ENCODE results near the gene CMTM8. TPM values are rescaled to one million over a fixed set of nuclear protein-coding genes. Genes with fewer than 3 reads are reported as not detected.

The CMTM8 gene
- total RNA-seq, 1 donor from 2014 or later = 0.31 TPM

DNA sequence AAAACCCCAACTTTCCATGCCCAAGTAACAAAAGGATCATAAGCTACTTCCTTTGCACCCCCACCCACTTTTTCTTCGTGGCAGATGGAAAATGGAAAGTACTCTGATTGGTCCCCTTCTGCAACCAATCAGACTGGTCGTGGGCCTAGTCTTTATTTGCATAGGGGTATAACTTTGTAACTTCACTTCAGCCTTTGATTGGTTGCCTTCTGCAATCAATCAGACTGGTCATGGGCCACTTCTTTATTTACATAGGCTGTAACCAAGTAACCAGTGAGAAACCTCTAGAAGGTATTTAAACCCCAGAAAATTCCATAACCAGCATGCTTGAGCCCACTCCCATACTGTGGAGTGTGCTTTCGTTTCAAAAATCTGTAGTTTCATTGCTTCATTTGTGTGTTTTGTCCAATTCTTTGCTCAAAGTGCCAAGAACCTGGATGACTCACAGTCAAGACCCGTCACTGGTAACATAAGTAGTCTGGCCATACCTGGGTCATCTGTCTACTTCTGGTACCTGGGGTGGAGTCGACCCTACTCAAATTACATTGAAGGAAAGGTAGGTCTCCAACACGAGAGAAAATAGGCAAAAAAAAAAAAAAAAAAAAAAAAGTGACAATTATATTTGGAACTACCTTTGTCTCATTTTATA is 41.9 kb downstream of the CMTM8 start:
- no peak for DNase-seq

DNA sequence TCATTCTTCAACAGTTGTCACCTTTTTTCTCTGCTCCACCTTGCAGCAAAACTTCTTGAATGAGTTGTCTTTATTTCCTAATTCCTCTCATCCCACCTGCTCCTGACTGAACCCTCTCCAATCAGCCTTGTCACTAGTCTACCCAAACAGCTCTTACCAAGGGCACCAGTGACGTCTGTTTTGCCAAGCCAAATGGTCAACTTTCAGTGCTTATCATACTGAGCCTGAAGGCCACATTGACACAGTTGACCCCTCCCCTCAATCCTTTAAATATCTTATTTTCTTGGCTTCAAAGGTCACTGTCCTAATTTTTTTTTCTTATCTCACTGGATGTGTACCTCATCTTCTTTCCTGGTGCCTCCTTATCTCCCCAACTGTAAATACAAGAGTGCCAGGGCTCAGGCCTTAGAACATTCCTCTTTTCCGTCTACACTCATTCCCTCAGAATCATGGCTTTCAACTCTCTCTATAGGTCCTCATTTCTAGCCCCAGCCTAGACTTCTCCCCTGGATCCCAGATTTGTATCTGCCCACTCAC is 43.2 kb downstream of the CMTM8 start:
- no peak for DNase-seq

DNA sequence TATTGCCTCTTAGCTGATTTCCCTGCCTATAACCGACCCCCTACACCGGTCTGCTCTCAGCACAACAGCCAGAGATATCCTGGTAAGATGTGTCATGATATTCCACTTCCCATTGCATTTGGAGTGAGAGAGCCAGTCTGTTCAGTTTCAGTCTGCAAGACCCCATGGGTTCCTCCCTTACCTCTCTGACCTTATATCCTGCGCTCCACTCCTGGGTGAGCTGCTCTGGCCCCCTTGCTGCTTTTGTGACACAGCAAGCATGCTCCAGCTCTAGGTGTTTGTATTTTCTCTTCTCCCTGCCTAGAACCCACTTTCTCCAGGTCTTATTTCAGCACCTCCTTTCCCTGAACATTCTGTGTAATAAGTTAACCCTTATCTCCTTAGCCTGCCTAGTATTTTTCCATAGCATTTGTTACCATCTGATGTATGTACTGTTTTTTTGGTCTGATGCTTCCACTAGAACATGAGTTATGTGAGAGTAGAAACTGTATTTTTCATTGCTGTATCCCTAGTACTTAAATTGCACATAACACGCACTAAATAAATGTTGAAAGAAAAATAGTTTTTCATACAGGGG is 44.2 kb downstream of the CMTM8 start:
- no peak for DNase-seq

DNA sequence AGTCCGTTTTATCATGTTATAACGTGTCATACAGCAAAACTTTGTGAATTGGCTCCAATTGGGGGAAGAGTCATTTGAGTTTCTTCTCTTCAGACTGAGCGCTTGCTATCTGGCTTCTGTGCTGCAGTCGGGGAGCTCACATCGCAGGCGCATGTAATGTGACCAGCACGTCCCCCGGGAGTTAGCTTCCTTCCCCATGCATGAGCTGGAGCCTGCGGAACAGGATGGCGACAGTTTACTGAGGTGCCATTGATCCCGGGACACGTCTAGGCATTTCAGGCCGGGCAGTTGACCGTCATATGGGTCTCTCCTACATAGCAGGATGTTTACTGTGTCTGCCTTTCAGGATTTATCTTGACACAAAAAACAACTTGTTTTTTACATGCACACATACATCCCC is 44.8 kb downstream of the CMTM8 start:
- DNase-seq = no peak

DNA sequence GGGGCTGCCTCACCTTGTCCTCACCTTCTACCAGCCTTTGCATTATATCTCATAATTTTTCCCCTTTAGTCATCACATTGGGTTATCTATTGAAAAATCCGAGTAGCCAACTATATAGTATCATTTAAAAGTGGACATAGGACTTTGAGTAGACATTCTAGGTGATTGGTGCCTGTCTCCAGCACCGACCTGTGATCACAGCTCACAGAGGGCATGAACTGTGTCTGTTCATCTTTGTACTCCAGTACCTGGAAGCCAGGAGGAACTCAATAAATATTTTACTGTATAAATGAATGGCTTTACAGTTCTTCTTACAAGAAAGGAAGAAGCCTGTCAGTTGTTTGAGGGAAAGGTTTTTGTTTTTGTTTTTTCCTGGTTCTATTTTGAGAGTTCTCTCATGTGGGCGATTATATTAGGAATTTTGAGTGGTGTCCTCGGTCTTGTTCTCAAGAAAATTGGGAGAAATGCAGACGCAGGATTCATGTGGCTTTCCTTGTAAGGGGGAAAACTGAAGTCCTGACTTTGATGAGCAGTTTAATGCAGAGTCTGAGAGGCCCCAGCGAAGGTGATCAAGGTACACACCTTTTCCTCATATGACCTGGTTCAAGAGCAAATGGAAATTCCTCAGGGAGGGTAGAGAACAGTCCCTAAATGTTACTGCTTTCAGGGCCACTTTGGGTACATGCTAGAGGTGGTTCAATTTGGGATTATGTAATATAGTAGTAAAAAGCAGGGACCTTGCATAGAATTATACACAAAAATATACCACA is 46.1 kb downstream of the CMTM8 start:
- no peak for DNase-seq

DNA sequence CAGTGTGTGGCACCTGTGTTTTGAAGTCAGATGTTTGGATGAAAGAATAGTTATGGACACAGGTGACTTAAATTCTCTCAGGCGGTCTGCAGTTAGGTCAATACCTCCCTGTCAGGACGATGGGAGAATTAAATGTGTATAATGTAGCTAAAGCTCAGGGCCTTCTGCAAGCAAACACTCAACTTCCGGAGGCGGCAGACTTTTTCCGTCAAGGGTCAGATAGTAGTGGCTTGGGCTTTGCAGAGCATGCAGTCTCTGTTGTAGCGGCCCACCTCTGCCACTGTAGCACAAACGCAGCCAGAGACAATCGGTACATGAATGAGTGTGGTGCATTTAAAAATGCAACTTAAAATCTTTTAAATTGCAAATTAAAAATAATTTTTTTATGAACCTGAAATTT is 47.4 kb downstream of the CMTM8 start:
- no peak for DNase-seq

DNA sequence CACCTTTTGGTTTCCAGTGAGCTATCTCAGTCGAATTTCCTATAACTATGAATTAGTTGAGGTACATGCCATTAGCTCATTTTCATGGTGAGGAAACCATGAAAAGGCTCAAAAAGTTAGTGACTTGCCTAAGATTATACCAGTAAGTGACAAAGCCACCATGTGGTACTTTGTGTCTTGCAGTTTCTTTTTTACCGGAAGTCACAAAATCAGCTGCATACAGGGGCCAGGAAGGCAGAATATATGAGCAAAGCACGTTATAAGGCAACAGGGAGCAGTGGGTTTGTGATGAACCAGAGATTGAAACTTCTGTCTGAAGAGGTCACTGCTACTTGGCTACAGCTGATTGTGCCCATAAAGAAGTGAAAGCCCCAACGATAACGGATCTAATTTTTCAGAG is 50.3 kb downstream of the CMTM8 start:
- no peak for DNase-seq

DNA sequence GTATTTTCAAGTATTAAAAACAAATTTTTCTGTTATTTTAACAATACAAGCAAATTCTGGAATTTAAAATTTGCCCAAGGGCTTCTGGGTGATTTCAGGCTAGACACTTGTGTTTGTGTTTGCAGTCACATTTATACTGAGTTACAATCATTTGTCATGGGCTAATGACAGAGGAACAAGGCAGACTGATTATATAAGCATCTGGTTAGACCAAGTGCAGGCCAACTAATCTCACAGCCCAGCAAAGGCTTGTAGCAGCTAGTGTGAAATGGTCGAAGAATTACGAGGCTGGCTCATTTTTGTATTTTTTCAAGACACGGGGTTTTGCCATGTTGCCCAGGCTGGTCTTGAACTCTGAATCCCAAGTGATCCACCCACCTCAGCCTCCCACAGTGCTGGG is 52.1 kb downstream of the CMTM8 start:
- no peak for DNase-seq

DNA sequence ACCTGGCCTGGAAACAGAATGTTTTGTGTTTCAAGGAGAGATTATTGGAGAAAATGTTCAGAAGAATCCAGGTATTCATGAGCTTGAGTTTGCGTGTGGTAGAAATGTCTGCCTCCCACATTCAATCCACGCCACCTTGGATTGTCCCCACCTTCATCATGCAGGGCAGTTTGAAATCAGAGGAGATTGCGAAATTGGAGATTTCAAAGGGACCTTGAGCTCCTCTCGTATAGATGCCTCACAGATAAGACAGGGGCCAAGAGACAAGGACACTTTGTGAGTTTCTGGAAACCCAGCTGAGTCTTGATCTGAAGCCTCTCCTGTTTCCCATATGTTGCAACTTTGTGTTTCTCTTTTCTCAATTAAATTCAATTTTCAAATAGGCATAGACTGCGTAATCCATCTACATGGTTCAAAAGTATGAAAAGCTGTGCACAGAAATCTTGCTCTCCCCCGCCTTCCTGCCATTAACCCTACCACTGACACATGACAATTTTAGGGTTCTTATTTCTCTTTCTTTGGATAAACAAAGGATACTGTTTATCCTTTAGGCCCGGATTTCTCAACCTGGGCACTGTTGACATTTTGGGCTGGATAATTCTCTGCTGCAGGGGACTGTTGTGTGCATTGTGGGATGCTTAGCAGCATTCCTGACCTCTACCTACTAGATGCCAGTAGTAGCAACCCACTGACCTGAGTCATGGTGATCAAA is 53.8 kb downstream of the CMTM8 start:
- DNase-seq = no peak

DNA sequence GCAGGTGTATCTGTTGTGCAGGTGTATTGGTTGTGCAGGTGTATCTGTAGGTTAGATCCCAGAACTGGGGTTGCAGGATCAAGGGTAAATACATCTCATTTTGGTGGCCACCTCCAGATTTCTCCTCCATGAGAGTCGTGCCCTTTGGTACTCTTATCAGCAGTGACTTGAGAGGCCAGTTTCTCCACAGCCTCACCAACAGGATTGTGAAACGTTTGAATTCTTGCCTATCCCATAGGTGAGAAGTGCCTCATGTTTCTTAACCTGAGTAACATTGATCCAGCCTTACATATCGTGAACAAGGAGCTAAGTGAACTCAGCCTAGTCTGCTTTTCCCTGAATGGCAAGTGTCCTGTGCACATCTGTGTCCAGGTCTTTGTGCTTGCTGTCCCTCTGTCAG is 55.4 kb downstream of the CMTM8 start:
- DNase-seq = no peak

DNA sequence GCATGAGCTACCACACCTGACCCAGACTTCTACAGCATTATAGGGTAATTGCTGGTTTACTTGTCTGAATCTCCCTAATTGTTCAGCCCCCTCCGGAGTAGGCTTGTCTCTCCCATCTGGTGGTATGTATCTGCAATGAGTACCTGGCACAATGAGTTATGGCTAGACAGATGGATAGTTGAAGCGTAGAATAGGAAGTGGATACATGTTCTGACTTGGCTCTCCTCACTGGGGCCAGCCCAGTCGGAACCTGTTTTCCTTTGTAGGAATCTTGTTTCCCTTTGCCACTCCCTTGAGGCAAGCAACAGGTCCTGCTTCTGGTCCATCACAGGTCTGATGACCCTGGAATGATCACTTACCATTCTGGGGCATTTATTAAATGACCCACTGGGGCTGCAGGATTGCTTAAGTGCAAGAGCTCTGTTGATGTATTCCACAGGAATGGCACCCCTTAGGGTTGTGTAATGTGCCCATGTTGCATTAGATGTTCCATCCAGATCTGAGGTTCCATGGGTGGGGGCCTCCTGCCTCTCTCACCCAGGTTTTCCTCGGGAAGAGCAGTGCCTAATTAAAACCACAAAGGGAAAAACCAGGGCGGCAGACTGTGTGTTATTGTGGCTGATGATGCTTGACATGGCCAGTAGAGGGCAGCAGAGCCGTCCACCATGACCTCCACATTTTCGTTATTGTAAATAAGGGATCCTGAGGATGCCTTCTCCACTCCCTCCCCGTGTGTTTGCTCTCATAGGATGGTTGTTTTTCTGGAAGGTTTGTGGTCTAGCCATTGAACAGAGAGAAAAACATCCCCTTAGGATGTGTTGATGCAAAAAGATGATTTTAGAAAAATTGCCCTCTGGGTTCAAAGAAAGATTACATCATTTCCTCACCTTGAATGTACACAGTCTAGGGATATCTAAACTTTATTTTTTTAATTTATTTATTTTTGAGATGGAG is 58.0 kb downstream of the CMTM8 start:
- DNase-seq = peak; percentile 4

DNA sequence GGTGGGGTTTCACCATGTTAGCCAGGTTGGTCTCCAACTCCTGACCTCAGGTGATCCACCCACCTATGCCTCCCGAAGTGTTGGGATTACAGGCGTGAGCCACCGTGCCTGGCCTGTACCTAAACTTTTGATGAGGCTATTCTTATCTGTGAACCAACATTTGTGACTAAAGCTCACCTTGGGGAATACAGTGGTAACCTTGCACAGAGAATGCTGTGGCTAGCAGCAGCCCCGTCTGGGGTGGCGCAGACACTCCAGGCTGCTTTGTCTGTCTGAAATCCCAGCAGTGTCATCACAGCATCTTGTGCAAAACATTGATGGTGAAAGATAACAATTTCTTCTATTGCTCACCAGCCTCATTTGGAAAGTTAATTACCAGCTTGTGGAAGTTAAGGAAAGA is 58.9 kb downstream of the CMTM8 start:
- no peak for DNase-seq

DNA sequence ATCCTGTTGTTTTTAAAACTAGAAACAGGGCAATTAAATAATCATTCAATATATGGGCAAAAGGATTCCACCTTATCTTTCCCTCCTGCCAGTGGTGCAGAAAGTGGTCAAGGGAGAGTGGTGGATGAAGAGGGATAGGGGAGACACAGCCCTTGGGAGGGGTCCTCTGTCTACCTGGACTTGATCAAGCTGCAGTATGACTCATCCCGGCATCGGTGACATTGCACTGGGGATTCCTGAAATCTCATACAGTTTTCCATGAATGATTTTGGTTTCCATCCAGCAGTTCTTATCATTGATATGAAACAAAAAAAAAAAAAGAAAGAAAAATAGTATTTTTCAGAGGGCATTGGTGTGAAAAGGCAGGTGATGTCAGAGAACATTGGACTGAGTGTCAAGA is 62.9 kb downstream of the CMTM8 start:
- no peak for DNase-seq

DNA sequence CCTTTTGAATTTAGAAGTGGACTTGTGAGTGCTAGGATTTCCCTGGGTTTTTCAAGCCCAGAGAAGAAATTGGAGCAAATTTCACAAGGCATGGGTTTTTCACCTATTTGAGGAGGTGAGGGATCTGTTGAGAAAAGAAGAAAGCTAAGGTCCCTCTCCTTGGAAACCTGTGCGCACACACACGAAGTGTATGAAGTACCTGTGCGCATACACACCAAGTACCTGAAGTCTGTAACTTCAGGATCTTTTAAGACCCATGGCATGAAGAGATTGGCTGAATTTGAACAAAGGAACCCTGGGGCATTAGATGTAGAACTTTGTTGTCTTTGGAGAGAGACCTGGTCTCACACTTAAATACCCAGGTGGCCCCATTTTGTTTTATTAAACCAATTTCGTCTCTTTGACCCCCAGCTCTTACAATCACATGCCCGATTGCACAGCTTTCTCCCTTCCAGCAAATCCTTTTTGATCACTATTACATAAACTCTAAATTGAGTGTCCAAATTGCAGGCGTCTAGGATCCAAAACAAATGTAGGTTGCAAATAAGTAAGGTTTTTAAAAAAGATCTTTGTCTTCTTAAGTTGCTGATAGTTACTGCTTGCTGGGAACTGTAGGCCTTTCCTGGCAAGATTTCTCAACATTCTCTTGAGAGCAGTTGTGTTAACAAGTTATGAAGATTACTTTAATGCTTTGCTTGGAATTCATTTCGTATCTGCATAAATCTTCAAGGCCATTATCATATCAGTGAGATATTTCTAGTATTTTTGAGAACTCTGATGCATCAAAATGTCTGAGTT is 64.3 kb downstream of the CMTM8 start:
- DNase-seq = no peak

DNA sequence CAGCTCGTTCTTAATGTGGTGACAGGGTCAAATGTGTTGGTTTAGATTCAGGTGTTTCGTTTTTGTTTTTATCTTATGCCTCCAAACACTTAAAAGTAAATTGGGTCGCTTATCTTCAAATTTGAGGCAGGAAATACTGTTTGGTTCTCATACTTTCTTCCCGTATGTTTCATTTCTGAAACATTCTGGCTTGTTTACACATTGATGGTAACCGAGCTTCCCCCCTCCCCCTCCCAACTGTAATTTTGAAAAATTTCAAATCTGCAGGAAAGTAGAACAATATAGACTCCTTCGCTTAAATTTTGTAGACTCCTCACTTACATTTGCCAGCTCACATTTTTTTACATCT is 64.9 kb downstream of the CMTM8 start:
- no peak for DNase-seq

DNA sequence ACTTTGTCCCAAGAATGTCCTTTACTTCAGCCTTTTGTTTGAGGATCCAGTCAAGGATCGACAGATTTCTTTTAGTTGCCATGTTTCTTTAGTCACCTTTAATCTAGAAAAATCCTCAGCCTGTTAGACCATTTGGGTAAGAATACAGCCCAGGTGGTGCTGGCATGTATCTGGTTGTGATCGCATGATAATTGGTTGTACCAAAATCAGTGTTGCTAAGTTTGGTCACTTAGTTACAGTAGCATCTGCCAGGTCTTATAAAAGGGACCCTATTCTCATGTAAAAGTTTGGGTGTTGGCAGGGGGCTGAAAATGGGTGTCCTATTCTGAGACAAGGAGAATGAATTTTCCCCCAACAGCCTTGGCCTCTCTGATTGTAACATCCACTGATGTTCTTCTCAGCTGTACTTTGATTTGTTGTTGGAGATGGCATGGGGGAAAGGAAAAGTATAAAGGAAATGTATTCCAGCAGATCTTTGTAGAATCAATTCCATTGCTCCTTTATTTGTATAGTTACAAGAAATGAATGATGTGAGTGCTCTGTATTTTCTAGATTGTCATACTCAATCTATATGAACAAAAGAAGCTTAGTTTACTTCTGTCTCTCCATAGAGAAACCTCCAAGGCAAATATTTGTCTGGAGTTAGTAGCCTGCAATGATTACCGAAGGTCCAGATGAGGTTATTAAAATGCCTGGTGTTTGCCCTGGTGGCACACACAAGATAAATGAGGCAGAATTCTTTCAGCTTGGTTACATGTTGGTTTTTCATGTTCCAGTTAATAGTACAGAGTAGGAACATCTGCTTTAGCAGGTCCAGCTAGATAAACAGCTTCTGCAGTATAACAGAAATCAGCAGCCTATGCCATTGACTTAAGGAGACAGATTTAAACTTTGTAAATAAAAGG is 65.7 kb downstream of the CMTM8 start:
- DNase-seq = no peak

DNA sequence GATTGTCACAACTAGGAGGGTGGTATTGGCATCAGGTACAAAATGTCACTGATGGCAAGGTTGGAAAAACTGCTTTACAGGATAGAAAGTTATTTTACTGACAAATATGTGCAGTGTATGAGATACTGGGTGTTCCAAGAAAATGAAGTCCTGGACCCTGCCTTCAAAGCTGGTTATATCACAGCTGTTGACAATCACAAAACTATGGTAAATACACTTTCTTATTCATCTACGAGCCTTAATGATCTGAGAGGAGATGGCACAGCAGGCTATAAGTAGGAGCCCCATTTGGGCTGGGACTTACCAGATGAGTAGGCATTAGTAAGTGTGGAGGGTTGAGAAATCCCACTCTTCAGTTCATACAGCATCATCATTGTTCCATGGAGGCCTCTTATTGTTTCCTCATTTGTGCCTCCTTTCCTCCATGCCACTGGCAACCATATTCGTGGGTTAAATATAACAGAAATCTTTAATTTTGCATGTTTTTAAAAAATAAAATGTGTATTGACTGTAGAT is 66.9 kb downstream of the CMTM8 start:
- DNase-seq = no peak

DNA sequence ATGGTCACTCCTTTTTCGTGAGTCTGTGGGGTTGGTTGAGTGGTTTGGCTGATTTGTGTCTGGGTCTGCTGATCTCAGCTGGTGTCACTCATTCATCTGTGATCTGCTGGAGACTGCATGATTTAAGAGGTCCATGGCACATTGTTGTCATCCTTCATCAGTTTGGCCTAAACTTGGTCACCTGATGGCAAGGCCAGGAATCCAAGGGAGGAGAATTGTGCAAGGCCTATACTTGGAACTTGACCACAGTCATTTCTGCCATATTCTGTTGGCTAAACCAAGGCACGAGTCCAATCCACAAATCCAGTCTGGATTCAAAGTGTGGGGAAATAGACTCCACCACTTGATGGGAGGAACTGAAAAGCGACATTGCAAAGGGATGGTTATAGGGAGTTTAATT is 67.6 kb downstream of the CMTM8 start:
- no peak for DNase-seq

DNA sequence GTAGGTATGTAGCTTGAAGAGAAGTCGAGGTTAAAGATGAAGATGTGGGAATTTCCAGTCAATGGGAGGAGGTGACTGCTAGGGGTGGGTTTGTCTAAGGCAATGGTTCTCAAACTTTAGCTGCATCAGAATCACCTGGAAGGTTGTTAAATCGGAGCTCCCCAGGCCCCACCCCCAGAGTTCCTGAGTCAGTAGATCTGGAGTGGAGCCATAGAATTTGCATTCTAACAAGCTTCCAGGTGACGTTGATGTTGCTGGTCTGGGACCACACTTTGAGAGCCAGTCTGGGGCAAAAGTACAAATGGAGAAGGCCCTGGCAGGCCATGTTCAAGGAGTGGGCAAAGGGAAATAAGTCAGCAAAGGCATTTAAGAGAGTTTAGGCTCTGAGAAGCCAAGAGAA is 69.1 kb downstream of the CMTM8 start:
- DNase-seq = no peak

DNA sequence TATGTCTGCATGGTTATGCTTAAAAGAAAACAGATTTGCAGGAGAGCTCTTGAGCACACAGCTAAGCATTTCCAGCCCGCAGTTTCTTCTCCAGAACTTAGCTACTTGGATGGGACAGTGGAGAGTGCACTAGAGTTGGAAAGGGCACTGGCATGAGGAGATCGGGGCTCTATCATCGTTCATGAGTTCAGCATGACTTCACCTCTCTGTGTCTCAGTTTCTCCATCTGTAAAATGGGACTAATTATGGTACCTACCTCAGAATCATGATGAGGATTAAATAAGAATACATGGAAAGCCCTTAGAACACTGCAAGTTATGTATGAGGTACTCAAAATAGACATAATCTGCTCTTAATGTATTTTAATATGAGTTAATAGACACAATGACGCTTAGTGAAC is 69.9 kb downstream of the CMTM8 start:
- no peak for DNase-seq

All from occipital lobe (tissue), 2 donors.